ENCODE results near the gene TULP1. TPM values are rescaled to one million over a fixed set of nuclear protein-coding genes. Genes with fewer than 3 reads are reported as not detected.

Gene TULP1
- not detected in 5 replicates for total RNA-seq (2022; extraction: Qiagen RNA extraction)

GRCh38 chr6:35512740-35513139 is at the start of gene TULP1:
TSS of gene TULP1 (minus strand) at chr6:35512896. CDS start at chr6:35512858, 38 bp downstream.

GRCh38 chr6:35496841-35497570 is 15.7 kb downstream of the TULP1 start, which contains the start of gene TEAD3:
TSS of gene TEAD3 (minus strand) at chr6:35497079.

GRCh38 chr6:35468181-35468979 is 44.3 kb downstream of the TULP1 start, which contains the start of gene RPL10A:
TSS of gene RPL10A (plus strand) at chr6:35468401. CDS start at chr6:35468435, 34 bp downstream.

GRCh38 chr6:35452183-35453090 is 60.3 kb downstream of the TULP1 start, which contains the start of gene FANCE:
TSS of gene FANCE (plus strand) at chr6:35452338. CDS start at chr6:35452546, 208 bp downstream.

Other genes starting within 250 kb of the TULP1 start
- gene DEF6, start 215.1 kb downstream of the TULP1 start, total RNA-seq (2022; extraction: Qiagen RNA extraction): 0.07 to 0.26 TPM (median 0.09 TPM) in 3 of 5 replicates, not detected in the others
- gene PPARD, start 170.3 kb downstream of the TULP1 start, total RNA-seq (2022; extraction: Qiagen RNA extraction): 4.9 to 6.6 TPM (median 5.6 TPM) in 5 replicates
- 3.3 to 3.9 TPM (median 3.7 TPM) in 5 replicates for gene FANCE, start 60.6 kb downstream of the TULP1 start, total RNA-seq (2022; extraction: Qiagen RNA extraction)
- 1,438 to 1,588 TPM (median 1,532 TPM) in 5 replicates for gene RPL10A, start 44.5 kb downstream of the TULP1 start, total RNA-seq (2022; extraction: Qiagen RNA extraction)
- 5.7 to 8.0 TPM (median 7.6 TPM) in 5 replicates for gene TEAD3, start 15.8 kb downstream of the TULP1 start, total RNA-seq (2022; extraction: Qiagen RNA extraction)
- 102 to 165 TPM (median 126 TPM) in 5 replicates for gene FKBP5, start 176.0 kb upstream of the TULP1 start, total RNA-seq (2022; extraction: Qiagen RNA extraction)
- gene ARMC12, start 224.1 kb upstream of the TULP1 start, total RNA-seq (2022; extraction: Qiagen RNA extraction): 0.52 to 1.0 TPM (median 0.62 TPM) in 5 replicates

Data from A549 treated with Hydrocortisone at 1 μM for 4 hours (cell line).